GM15510 (cell line): ENCODE results near the gene MAST1.
A peak's percentile ranks its signal among the peaks of the same experiment; 100 is the strongest.

ENCODE experiments used
- POLR2A ChIP-seq: IDR thresholded peaks from 3 replicates; pipeline ENCODE4 v1.6.1; 2011; ENCODE audit warnings: borderline replicate concordance; ENCODE audit not compliant: insufficient read length; ENCODE audit errors: extremely low read depth

The MAST1 gene

DNA sequence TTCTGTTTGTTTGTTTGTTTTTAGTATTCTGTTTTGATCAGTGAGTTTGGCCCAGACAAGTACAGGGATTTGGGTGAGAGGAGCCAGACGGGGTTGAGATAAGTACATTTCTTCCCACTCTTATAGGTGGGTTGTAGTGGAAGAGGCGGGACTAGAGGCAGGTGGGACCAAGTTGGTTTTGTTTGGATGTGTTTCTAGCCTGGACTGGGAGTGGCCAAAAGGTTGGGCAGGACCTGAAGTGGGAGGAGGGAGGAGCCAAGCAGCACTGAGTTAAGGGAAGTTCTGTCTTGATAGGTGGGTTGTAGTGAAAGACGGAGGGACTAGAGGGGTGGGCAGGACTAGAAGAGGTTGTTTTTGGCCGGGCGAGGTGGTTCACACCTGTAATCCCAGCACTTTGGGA is 33.9 kb downstream of the MAST1 start:
- no peak for TF ChIP-seq POLR2A

DNA sequence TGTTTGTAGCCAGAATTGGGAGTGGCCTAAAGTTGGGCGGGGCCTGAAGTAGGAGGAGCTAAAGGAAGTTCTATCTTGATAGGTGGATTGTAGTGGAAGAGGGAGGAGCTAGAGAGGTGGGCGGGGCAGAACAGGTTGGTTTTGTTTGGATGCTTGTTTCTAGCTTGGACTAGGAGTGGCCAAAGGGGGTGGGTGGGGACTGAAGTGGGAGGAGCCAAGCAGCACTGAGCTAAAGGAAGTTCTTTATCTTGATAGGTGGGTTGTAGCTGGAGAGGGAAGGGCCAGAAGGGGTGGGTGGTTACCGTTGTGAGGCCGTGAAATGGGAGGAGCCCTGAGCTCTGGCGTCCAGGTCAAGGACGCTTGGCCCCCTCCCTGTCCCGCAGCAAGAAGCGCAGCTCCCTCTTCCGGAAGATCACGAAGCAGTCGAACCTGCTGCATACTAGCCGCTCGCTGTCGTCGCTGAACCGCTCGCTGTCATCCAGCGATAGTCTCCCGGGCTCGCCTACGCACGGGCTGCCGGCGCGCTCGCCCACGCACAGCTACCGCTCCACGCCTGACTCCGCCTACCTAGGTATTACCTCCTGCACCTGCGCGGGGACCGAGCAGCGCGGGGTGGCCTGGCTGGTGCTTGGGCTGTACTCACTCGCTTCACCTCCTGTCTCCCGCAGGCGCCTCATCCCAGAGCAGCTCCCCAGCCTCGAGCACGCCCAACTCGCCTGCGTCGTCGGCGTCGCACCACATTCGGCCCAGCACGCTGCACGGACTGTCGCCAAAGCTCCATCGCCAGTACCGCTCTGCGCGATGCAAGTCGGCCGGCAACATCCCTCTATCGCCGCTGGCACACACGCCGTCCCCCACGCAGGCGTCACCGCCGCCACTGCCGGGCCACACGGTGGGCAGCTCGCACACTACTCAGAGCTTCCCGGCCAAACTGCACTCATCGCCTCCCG is 34.9 kb downstream of the MAST1 start:
- no peak for TF ChIP-seq POLR2A

DNA sequence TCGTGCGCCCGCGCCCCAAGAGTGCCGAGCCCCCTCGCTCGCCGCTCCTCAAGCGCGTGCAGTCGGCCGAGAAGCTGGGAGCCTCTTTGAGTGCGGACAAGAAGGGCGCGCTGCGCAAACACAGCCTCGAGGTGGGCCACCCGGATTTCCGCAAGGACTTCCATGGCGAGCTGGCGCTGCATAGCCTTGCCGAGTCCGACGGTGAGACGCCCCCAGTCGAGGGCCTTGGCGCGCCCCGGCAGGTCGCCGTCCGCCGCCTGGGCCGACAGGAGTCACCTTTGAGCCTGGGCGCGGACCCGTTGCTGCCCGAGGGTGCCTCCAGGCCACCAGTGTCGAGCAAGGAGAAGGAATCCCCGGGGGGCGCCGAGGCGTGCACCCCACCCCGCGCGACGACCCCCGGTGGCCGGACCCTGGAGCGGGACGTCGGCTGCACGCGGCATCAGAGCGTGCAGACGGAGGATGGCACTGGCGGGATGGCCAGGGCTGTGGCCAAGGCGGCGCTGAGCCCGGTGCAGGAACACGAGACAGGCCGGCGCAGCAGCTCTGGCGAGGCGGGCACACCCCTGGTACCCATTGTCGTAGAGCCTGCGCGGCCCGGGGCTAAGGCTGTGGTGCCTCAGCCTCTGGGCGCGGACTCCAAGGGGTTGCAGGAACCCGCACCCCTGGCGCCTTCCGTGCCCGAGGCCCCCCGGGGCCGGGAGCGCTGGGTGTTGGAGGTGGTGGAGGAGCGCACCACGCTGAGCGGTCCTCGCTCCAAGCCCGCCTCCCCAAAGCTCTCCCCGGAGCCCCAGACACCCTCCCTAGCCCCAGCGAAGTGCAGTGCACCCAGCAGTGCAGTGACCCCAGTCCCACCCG is 35.8 kb downstream of the MAST1 start:
- no peak for TF ChIP-seq POLR2A

DNA sequence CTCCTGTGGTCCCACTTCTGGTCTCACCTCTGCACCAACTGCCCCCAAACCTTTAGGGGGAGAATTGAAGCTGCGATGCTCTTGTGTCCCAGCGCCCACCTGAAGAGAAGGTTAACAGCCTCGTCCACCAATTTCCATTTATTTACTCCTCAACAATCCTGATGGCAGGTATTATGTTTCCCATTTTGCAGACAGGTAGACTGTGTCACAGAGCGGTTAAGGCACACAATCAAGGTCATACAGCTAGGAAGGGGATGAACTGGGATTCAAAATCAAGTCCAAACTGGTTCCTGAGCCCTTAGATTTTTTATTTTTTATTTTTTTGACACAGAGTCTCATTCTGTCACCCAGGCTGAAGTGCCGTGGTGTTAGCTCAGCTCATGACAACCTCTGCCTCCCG is 36.8 kb downstream of the MAST1 start:
- no peak for TF ChIP-seq POLR2A

DNA sequence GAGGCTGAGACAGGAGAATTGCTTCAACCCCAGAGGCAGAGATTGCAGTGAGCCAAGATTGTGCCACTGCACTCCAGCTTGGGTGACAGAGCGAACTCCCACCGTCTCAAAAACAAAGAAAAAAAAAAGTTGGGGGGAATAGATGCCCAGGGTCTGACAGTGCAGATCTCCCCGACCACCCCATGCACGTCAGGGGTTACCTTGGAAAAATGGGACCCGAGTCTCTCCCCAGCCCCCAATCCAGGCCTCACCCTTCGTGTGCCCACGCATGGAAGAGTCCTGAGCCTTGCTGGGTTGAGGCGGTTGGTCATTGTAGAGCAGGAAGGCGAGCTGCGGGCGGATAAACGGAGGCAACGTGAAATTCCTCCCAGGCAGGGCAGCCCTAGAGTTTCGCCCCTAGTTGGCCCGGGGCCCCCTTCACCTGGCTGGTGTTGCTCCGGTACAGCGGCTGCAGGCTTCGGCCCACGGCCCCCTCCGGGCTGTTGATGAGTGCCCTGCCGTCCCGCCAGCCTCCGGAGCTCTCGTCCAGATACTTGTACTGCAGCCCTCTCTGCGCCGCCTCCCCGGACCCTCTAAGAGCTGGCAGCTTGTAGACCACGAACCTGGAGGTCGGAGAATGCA is 42.3 kb downstream of the MAST1 start:
- TF ChIP-seq POLR2A: no peak

DNA sequence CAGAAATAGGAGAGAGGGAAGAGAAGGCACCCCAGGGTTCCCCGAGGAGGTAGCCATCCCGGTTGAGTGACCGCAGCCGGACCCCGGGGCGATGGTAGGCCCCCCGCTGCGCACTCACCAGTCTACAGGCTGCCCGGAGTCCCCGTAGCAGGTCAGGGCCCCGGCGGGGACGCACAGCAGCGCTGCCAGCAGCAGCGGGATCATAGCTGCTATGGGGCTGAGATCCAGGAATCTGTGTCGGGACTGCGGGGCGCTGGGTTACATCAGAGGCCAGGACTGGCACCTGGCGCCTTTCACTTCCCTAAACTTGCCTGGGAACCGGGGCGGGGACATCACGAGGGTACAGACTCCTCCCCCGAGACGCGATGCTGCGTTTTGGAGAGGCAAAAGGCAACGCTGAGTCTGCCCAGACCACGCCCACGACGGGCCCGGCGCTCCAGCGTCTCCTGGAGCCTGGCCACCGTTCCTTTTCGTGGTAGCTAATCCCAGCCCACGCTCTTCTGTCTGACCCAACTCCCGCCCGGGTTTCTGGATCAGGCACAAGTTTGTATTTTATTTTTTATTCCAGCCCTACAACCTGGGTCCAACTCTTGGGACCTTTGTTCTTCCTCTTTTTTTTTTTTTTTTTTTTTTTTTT is 43.0 kb downstream of the MAST1 start, which contains the start of gene DNASE2:
TSS of gene DNASE2 (minus strand) at position 278 of the 637 bp plus-strand sequence. CDS start at position 204, 74 bp downstream.
- peak; percentile 87 for TF ChIP-seq POLR2A

DNA sequence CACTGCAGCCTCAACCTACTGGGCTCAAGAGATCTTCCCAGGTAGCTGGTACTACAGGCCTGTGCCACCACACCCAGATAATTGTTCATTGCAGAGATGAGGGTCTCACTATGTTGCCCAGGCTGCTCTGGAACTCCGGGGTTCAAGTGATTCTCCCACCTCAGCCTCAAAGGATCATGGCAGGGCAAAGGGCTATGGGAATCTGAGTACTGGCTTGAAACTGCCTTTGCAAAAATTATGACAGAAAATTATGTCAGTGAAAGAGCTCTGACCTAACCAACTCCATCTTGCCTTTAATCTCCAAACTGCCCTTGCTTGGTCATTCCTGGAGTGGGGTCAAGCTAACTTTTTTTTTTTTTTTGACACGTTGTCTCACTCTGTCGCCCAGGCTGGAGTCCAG is 44.3 kb downstream of the MAST1 start:
- no peak for TF ChIP-seq POLR2A

DNA sequence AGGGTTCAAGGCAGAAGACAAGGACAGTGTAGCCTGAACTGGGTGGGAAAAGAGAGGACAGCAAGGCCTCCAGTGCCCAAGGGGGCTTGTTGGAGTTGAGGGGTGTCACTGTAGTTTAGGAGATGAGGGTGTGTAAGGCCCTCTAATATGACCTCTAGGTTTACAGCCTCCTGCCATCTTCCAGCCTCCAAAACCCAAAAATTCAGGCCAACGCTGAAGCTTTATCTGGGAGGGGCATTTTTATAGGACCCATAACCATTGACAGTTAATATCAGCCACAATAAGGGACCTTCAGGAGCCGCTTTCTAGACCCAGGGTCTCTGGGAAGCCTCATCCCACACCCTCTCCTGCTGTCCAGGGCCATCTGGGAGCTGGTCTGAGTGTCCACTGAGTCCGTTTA is 45.9 kb downstream of the MAST1 start:
- TF ChIP-seq POLR2A: no peak

DNA sequence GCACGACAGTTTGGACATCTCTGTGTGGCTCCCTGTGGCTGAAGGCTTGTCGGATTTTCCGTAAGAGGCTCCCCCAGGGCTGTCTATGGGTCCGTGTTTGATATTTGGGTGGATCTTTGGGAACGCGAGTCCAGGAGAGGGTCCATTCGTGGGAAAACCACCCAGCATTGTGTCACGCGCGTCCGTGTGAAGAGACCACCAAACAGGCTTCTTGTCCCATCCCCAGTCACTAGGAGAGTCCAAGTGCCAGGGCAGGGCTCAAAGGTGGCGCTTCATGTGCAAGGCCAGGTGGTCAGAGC is 46.3 kb downstream of the MAST1 start:
- TF ChIP-seq POLR2A: no peak

DNA sequence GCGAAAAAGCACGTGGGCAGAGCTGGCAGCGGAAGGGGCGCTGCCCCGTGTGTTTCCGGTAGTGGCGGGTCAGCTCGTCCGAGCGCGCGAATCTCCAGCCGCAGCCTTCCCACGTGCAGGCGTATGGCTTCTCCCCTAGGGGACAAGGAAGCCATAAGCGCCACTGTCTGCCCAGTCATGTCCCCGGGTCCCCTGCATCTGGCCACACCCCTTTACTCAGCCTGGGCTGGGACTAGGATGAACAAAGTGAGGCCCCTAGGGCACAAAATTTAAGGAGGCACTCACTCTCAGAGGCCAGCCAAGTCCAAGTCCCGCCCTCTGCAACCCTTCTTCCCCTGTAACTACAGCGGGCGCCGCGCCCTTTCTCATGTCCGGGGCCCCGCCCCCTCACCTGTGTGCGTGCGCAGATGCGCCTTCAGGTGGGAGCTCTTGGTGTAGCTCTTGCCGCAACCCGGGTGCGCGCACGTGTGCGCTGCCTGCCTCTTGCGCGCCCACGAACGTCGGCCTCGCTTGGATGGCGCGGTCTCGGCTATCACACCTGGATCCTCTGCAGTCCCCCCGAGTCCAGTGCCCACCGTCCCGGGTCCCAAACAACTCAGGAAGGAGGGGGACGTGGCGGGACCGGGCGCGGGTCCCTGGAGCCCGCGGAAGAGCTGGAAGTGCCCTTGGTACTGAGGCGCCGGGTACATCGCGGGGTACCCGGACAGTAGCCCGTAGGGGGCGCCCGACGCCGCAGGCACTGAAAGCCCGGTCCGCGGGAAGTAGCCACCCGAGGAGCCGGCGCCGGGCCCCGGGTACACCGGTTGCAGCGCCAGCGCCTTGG is 46.8 kb downstream of the MAST1 start:
- peak; percentile 57 for TF ChIP-seq POLR2A

DNA sequence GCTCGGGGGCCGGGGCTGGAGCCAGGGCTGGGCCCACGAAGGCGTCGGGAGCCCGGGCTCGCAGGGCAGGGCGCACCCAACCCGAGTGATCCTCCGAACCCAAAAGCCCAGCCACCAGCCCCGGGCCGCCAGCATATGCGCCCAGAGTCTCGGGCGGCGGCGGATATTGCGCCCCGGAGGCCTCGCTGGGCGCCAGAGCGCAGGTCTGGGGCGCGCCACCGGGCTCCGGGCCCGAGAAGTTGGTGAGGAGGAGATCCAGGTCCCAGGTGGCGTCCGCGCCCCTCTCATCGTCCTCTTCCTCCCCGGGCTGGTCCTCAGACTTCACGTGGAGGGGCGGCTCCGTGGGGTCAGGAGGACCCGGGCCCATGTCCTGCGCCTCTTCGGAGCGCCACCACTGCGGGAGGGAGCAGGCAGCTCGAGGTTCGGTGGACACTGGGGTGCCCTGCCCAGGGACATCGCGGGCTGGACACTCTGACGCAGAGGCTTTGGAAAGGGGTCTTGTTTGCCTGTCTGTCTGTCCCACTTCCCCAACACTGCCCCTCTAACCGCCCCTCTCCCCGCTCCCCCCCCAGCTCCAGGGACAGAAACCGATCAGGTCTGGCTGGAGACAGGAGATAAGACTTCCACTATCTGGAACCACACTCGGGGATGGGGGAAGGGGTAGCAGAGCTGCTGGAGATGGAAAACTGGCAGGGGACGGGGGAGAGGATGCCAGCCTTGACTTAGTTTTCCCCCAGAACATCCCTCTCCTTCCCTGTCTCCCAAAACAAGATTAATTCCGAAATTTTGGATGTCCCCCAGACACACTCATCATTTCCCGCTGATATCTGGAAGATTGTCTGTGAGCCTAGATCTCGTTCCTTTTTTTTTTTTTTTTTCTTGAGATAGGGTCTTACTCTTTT is 47.7 kb downstream of the MAST1 start:
- no peak for TF ChIP-seq POLR2A

DNA sequence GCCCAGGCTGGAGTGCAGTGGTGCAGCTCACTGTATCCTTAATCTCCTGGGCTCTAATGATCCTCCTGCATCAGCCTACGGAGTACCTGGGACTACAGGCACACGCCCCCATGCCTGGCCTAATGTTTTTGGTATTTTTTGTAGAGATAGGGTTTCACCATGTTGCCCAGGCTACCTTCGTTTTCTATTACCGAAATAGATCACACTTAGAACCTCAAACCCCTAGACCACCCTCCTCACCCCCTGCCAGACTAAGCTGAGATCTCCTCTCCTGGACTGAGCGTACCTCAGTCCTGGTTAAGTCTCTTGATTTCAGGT is 48.3 kb downstream of the MAST1 start:
- no peak for TF ChIP-seq POLR2A
